T-helper 2 cell treated with Interferon-gamma antibody and Interleukin-4, amounts not matched to agents 100 ng/mL and 5 ng/mL, for 36 hours (primary cell): Measurements from ENCODE around the gene ZNF584. TPM values are rescaled to one million over a fixed set of nuclear protein-coding genes. Genes with fewer than 3 reads are reported as not detected.

Experiments
- intact Hi-C: fragments of 100-400 bp; cut with micrococcal nuclease; formaldehyde crosslinking; loops from one replicate; pipeline ENCODE4 v1.15.1; 2023
- total RNA-seq: library from RNA; stranded (reverse); gene quantifications from 2 replicates; pipeline ENCODE4 v1.2.3, GENCODE V29; 2022

Gene ZNF584
- total RNA-seq, 1 donor from 2014 or later: 5.9 TPM

DNA sequence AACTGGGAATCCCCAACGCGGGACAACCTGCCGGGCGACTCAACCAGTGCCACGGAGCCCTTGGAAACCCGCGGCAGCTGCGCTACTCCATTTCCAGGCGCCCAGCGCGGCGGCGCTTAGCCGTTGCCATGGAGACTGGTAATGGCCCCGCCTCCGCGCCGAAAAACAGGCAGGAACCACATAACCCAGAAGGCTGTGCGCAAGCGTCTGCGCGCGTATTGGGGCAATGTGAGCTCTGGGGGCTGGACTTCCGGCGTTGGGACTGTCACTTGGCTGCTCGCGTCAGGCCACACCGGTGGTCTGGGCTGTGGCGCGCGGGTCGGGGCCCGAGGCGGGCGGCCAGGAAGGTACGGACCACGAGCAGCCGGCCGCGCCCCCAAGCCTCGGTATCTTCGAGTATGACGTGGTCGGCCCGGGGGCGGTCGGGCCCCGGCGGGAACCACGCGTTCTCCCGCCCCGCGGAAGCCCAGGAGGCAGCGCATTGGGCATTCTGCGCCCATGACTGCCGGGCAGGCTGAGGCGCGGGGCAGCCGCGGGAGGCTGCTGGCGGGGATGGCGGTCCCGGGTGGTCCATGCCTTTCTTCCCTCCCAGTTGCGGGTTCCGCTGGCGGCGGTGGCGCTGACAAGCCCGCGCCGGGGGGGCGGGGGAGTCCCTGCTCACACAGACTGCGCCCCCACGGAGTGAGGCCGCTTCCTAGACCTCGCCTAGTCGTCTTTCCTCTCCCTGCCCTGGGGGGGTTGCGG, 43.1 kb downstream of the ZNF584 start, which contains the start of gene ZNF324B:
TSS of gene ZNF324B (plus strand) at position 265 of the 744 bp plus-strand sequence. CDS start 2,080 bp downstream, outside the sequence.
- intact Hi-C loops: loop anchor here (1.0 kb wide), 7 partner anchors 11 to 146 kb away; partner anchors contain the start of genes ERVK3-1, ZBTB45, ZNF132 and ZNF446

DNA sequence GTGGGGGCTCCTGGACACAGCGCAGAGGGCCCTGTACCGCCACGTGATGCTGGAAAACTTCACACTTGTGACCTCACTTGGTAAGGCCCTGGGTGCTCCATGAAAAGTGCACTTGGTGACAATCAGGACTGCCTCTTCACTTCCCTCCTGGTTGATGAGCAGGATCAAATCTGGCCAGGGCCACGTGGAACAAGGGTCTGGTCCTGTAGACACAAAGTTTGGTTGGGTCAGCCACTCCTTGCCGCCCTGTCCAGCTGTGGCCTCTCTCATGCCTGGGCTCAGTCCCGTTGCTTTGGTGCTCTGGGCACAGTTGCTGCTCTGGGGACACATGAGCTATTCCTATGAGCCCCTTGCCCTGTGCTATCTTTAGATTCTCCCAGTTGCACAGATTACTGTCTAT, 45.3 kb downstream of the ZNF584 start:
- intact Hi-C loops: no loop called here

DNA sequence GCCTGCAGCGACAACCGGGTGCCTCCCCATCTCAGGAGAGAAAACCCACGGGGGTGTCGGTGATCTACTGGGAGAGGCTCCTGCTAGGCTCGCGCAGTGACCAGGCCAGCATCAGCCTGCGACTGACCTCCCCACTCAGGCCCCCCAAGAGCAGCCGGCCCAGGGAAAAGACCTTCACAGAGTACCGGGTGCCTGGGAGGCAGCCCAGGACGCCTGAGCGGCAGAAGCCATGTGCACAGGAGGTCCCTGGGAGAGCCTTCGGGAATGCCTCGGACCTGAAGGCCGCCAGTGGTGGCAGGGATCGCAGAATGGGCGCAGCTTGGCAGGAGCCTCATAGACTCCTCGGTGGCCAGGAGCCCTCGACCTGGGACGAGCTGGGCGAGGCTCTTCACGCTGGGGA, 46.9 kb downstream of the ZNF584 start:
- intact Hi-C loops: no loop called here

DNA sequence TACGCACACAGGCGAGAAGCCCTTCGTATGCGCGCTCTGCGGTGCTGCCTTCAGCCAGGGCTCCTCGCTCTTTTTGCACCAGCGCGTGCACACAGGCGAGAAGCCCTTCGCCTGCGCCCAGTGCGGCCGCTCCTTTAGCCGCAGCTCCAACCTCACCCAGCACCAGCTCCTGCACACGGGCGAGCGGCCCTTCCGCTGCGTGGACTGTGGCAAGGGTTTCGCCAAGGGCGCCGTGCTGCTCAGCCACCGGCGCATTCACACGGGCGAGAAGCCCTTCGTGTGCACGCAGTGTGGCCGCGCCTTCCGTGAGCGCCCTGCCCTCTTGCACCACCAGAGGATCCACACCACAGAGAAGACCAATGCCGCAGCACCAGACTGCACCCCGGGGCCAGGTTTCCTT, 47.7 kb downstream of the ZNF584 start:
- intact Hi-C loops: no loop called here

DNA sequence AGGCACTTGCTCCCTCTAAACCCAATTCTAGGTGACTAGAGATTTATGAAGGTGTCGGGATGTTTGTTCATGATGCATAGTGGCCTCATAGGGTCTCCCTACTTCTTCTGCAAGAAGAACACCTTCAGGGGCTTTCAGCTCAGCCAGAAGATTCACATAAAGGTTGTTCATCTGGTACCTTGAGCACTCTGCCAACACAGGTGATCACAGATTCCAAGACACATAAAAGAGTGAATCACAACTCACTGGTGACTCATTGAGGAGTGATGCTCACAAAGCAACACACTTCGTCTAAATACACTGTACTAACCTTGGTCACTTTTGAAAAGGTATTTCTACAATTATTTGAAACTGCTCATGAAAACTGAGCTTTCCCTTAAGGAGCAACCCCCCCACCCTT, 51.6 kb downstream of the ZNF584 start:
- intact Hi-C loops: no loop called here

DNA sequence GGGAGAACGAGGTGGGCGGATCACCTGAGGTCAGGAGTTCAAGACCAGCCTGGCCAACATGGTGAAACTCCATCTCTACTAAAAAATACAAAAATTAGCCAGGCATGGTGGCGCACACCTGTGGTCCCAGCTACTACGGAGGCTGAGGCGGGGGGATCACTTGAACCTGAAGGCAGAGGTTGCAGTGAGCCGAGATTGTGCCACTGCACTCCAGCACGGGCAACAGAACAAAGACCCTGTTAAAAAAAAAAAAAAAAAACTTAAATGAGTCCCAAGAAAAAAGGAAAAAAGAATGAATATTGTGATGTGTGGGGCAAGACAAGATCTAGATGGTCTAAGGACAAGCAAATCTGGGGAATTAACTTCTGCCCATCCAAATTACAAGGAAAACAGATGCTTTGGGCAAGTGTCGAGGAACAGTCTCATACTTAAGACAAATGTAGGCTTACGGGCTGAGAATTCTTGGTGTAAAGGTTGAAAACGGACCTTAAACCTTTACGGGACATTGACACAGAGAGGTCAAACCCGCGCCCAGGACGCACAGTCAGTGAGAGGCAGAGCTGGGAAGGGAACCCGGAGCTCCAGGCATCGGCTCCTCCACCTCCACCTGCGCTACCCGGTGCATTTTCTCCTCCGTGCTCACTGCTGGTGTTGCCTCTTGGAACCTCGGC, 57.8 kb downstream of the ZNF584 start:
- intact Hi-C loops: loop anchor here (1.0 kb wide), 2 partner anchors 15 to 79 kb away; partner anchors contain the start of genes RPS5 and ZNF324B

DNA sequence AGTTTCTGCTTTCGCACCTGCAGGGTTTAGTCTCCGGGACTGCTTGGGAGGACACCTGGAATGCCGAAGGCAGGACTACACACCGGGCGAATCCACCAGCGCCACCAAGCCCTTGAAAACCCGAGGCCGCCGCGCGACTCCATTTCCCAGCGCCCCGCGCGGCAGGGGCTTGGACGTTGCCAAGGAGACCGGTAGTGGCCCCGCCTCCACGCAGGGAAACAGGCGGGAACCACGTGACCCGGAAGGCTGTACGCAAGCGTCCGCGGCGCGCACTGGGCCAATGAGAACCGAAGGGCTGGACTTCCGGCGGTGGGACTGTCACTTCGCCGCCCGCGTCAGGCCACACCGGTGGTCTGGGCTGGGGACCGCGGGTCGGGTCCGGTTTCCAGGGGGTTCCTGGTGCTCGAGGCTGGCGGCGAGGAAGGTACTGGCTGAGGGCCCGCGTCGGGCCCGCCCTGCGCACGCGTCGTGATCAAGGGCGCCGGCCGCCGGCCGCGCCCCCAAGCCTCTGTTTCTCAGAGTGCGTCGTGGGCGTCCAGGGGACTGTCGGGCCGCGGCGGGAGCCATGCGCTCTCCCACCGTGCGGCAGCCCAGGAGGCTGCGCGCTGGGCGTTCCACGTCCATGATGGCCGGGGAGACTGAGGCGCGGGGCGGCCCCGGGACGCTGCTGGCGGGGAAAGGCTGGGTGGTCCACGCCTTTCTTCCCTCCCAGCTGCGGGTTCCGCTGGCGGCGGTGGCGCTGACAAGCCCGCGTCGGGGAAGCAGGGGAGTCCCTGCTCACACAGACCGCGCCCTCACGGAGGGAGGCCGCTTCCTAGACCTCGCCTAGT, 58.5 kb downstream of the ZNF584 start, which contains the start of gene ZNF324:
TSS of gene ZNF324 (plus strand) at position 321 of the 830 bp plus-strand sequence. CDS start 2,106 bp downstream, outside the sequence.
- intact Hi-C loops: loop anchor here (1.0 kb wide), 6 partner anchors 8 to 106 kb away; partner anchors contain the start of genes MZF1, RPS5, ZNF132 and ZNF324B

Other genes starting within 250 kb of the ZNF584 start
- gene ZNF274, start 225.6 kb upstream of the ZNF584 start, total RNA-seq: 19.0 and 20.3 TPM in 2 replicates
- gene ZNF544, start 179.7 kb upstream of the ZNF584 start, total RNA-seq: 38.7 and 39.8 TPM in 2 replicates
- 4.8 and 4.9 TPM in 2 replicates for gene ZNF8, start 129.7 kb upstream of the ZNF584 start, total RNA-seq
- gene ERVK3-1, start 103.3 kb upstream of the ZNF584 start, total RNA-seq: 60.7 and 68.2 TPM in 2 replicates
- 3.6 and 4.3 TPM in 2 replicates for gene ZSCAN22, start 81.7 kb upstream of the ZNF584 start, total RNA-seq
- 10.3 and 11.0 TPM in 2 replicates for gene A1BG, start 55.2 kb upstream of the ZNF584 start, total RNA-seq
- gene ZNF497, start 45.9 kb upstream of the ZNF584 start, total RNA-seq: 0.73 and 1.1 TPM in 2 replicates
- gene ZNF837, start 27.6 kb upstream of the ZNF584 start, total RNA-seq: 1.4 and 1.7 TPM in 2 replicates
- gene RPS5, start 21.4 kb upstream of the ZNF584 start, total RNA-seq: 1,063 and 1,068 TPM in 2 replicates
- gene RNF225, start 13.0 kb upstream of the ZNF584 start, total RNA-seq: 0.27 and 0.61 TPM in 2 replicates
- 4.0 and 4.1 TPM in 2 replicates for gene ZNF132, start 31.5 kb downstream of the ZNF584 start, total RNA-seq
- 11.5 and 11.8 TPM in 2 replicates for gene ZNF324B, start 43.0 kb downstream of the ZNF584 start, total RNA-seq
- gene ZNF324, start 58.4 kb downstream of the ZNF584 start, total RNA-seq: 10.1 and 11.4 TPM in 2 replicates
- 7.3 and 7.5 TPM in 2 replicates for gene ZNF446, start 67.7 kb downstream of the ZNF584 start, total RNA-seq
- gene SLC27A5, start 103.3 kb downstream of the ZNF584 start, total RNA-seq: 13.8 and 15.3 TPM in 2 replicates
- 16.5 and 17.8 TPM in 2 replicates for gene ZBTB45, start 111.2 kb downstream of the ZNF584 start, total RNA-seq
- 508 and 517 TPM in 2 replicates for gene TRIM28, start 135.4 kb downstream of the ZNF584 start, total RNA-seq
- gene CHMP2A, start 146.5 kb downstream of the ZNF584 start, total RNA-seq: 122 and 124 TPM in 2 replicates
- 92.8 and 95.9 TPM in 2 replicates for gene UBE2M, start 150.0 kb downstream of the ZNF584 start, total RNA-seq
- gene MZF1, start 164.7 kb downstream of the ZNF584 start, total RNA-seq: 26.5 and 26.7 TPM in 2 replicates